Hair follicular keratinocyte (primary cell): ENCODE results near the gene ZW10. TPM values are rescaled to one million over a fixed set of nuclear protein-coding genes. Genes with fewer than 3 reads are reported as not detected.

Experiments used
- total RNA-seq: library from RNA; depleted of rRNA; stranded (reverse); fragments of >200 nt; gene quantifications from 2 replicates; pipeline ENCODE4 v1.2.3, GENCODE V29; 2015

The ZW10 gene, protein sequence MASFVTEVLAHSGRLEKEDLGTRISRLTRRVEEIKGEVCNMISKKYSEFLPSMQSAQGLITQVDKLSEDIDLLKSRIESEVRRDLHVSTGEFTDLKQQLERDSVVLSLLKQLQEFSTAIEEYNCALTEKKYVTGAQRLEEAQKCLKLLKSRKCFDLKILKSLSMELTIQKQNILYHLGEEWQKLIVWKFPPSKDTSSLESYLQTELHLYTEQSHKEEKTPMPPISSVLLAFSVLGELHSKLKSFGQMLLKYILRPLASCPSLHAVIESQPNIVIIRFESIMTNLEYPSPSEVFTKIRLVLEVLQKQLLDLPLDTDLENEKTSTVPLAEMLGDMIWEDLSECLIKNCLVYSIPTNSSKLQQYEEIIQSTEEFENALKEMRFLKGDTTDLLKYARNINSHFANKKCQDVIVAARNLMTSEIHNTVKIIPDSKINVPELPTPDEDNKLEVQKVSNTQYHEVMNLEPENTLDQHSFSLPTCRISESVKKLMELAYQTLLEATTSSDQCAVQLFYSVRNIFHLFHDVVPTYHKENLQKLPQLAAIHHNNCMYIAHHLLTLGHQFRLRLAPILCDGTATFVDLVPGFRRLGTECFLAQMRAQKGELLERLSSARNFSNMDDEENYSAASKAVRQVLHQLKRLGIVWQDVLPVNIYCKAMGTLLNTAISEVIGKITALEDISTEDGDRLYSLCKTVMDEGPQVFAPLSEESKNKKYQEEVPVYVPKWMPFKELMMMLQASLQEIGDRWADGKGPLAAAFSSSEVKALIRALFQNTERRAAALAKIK
- 11.7 and 20.1 TPM in 2 replicates for total RNA-seq

GRCh38 chr11:113773416-113774173, at the start of gene ZW10:
Gene ZW10, minus strand, starts transcription at chr11:113773692. Its CDS starts 26 bp downstream, at chr11:113773666.

DNA sequence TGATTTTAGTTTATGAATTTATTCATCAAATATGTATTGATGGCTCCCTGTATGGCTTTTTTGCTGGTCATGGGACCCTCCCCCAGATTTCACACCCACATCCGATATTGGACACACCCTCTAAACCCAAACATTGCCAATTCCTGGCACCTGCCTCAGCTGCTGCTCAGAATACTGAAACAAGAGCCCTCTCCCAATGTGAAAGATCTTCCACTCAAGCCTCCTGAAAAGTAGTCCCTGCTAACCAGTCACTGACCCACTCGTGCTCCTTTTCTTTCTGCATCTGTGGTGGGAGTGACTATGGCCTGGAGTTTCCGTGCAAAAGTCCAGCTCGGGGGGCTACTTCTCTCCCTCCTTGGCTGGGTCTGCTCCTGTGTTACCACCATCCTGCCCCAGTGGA, 6.0 kb upstream of the ZW10 start, which contains the start of gene CLDN25:
Gene CLDN25 (plus strand): TSS at position 301 of the 400 bp plus-strand sequence. CDS start 0 bp downstream, at position 301.

GRCh38 chr11:113705871-113706655, 67.4 kb downstream of the ZW10 start, which contains the start of gene TMPRSS5:
Gene TMPRSS5, minus strand, starts transcription at chr11:113706308. Its CDS starts 84 bp downstream, at chr11:113706224.

Other genes starting within 250 kb of the ZW10 start
- not detected in 2 replicates for gene TMPRSS5, start 67.4 kb downstream of the ZW10 start, total RNA-seq
- not detected in 2 replicates for gene CLDN25, start 6.1 kb upstream of the ZW10 start, total RNA-seq
- 26.2 and 37.3 TPM in 2 replicates for gene USP28, start 101.9 kb upstream of the ZW10 start, total RNA-seq
- gene HTR3B, start 131.1 kb upstream of the ZW10 start, total RNA-seq = not detected in 2 replicates
- gene HTR3A, start 201.4 kb upstream of the ZW10 start, total RNA-seq = not detected in 2 replicates